H1 (cell line): ENCODE results near the gene TNC. TPM values are rescaled to one million over a fixed set of nuclear protein-coding genes. Genes with fewer than 3 reads are reported as not detected.

Experiments
- CTCF ChIA-PET: fragments of 300-600 bp; sonication (Branson Sonifier 250); formaldehyde crosslinking; loops from one replicate; lab custom pipeline; 2021; ENCODE audit not compliant: partially characterized antibody; lab: Charles Lee
- POLR2A ChIA-PET: fragments of 300-600 bp; sonication (Branson Sonifier 250); formaldehyde crosslinking; loops from one replicate; lab custom pipeline; 2021; ENCODE audit warnings: inconsistent platforms; ENCODE audit not compliant: partially characterized antibody; lab: Charles Lee
- DNase-seq, 2 experiments: peaks; one replicate each; pipeline versions ENCODE4 v3.0.0 to v3.0.0-alpha.2; 2010 to 2022; ENCODE audit warnings: low spot score in 2 of 2, low read depth in 1 of 2, mixed read lengths in 1 of 2
- FAIRE-seq: peaks from 2 replicates; lab custom pipeline; 2011; peaks lifted over from hg19 to GRCh38; lab: Jason Lieb, UNC
- H2AFZ ChIP-seq: 2 replicates; pipeline ENCODE4 v1.8.1; 2012; ENCODE audit warnings: low read length, inconsistent platforms
- H2AK5ac ChIP-seq: 2 replicates; pipeline ENCODE4 v1.6.1; 2013; ENCODE audit warnings: low read depth, low read length
- H2BK120ac ChIP-seq: replicated peaks from 2 replicates; pipeline ENCODE3; 2013; ENCODE audit warnings: low read depth, low read length, inconsistent platforms
- H2BK12ac ChIP-seq: 2 replicates; pipeline ENCODE4 v1.6.1; 2013; ENCODE audit warnings: low read depth, low read length
- H2BK15ac ChIP-seq: 2 replicates; pipeline ENCODE4 v1.6.1; 2013; ENCODE audit warnings: low read length
- H2BK20ac ChIP-seq: 2 replicates; pipeline ENCODE4 v1.6.1; 2013; ENCODE audit warnings: low read length
- H2BK5ac ChIP-seq: 2 replicates; pipeline ENCODE4 v1.6.1; 2013; ENCODE audit warnings: low read depth, low read length
- H3K14ac ChIP-seq: 2 replicates; pipeline ENCODE4 v1.6.1; 2013; ENCODE audit warnings: inconsistent platforms; ENCODE audit not compliant: insufficient read length
- H3K18ac ChIP-seq: 2 replicates; pipeline ENCODE4 v1.6.1; 2013; ENCODE audit warnings: low read length; ENCODE audit errors: extremely low read depth
- H3K23ac ChIP-seq: 2 replicates; pipeline ENCODE4 v1.6.1; 2013; ENCODE audit warnings: inconsistent platforms; ENCODE audit not compliant: insufficient read length
- H3K23me2 ChIP-seq: 2 replicates; pipeline ENCODE4 v1.6.1; 2013; ENCODE audit warnings: low read depth, low read length
- H3K27ac ChIP-seq: 2 replicates; pipeline ENCODE4 v1.6.1; 2011; ENCODE audit warnings: low read depth, low read length, inconsistent platforms
- H3K27me3 ChIP-seq, 4 experiments: replicated peaks in 1 of 4; 1 replicate in 1 of 4; 2 replicates in 3 of 4; pipeline versions ENCODE4 v1.6.1 to v1.8.1; 2011 to 2013; ENCODE audit warnings: low read length in 3 of 4, mild to moderate bottlenecking in 3 of 4, inconsistent platforms in 2 of 4, mixed read lengths in 2 of 4, moderate library complexity in 1 of 4; ENCODE audit not compliant: control insufficient read depth in 3 of 4, insufficient read depth in 3 of 4; ENCODE audit errors: extremely low read depth in 1 of 4
- H3K36me3 ChIP-seq, 4 experiments: 2 replicates each; pipeline versions ENCODE4 v1.6.1 to v1.8.1; 2011 to 2013; ENCODE audit warnings: mild to moderate bottlenecking in 4 of 4, low read length in 3 of 4, moderate library complexity in 2 of 4, control low read depth in 1 of 4, inconsistent platforms in 1 of 4; ENCODE audit not compliant: insufficient read depth in 4 of 4, control insufficient read depth in 2 of 4
- H3K4ac ChIP-seq: replicated peaks from 2 replicates; pipeline ENCODE3; 2013; ENCODE audit warnings: low read length, low read depth, mixed read lengths, inconsistent platforms; ENCODE audit not compliant: insufficient read length
- H3K4me1 ChIP-seq, 4 experiments: replicated peaks in 1 of 4; 1 replicate in 1 of 4; 2 replicates in 3 of 4; pipeline versions ENCODE4 v1.6.1 to v1.8.1; 2011 to 2013; ENCODE audit warnings: low read length in 3 of 4, inconsistent platforms in 2 of 4, mixed read lengths in 1 of 4; ENCODE audit not compliant: insufficient read depth in 4 of 4, control insufficient read depth in 3 of 4
- H3K4me2 ChIP-seq, 2 experiments: 2 replicates each; pipeline versions ENCODE4 v1.6.1 to v1.8.1; 2011 to 2013; ENCODE audit warnings: low read depth in 2 of 2, low read length in 2 of 2, control low read depth in 1 of 2, inconsistent platforms in 1 of 2, mild to moderate bottlenecking in 1 of 2; ENCODE audit not compliant: insufficient read depth in 1 of 2
- H3K4me3 ChIP-seq, 4 experiments: fragments of 200-600, 300-600 bp in 1 of 4; sonication (generic), shearing (Covaris generic), sonication (Bioruptor Twin) in 1 of 4; 2 replicates each; pipeline versions ENCODE4 v1.5.1 to v1.8.1; 2011 to 2016; ENCODE audit warnings: low read length in 4 of 4, low read depth in 3 of 4, control low read depth in 2 of 4, inconsistent platforms in 2 of 4, mild to moderate bottlenecking in 2 of 4, mixed read lengths in 1 of 4, moderate library complexity in 1 of 4; ENCODE audit not compliant: insufficient read depth in 2 of 4; ENCODE audit errors: extremely low read depth in 1 of 4
- H3K56ac ChIP-seq: replicated peaks from 2 replicates; pipeline ENCODE3; 2013; ENCODE audit warnings: low read depth, mild to moderate bottlenecking, mixed read lengths, low read length, inconsistent platforms; ENCODE audit not compliant: insufficient read length
- H3K79me1 ChIP-seq: 2 replicates; pipeline ENCODE4 v1.6.1; 2013; ENCODE audit warnings: low read depth, low read length, control low read depth
- H3K79me2 ChIP-seq, 2 experiments: 2 replicates each; pipeline versions ENCODE4 v1.6.1 to v1.8.1; 2012 to 2013; ENCODE audit warnings: low read length in 2 of 2, mild to moderate bottlenecking in 2 of 2, inconsistent platforms in 1 of 2; ENCODE audit not compliant: insufficient read depth in 2 of 2, control insufficient read depth in 1 of 2
- H3K9ac ChIP-seq, 4 experiments: replicated peaks in 1 of 4; 1 replicate in 1 of 4; 2 replicates in 3 of 4; pipeline versions ENCODE4 v1.6.1 to v1.8.1; 2011 to 2013; ENCODE audit warnings: low read depth in 3 of 4, low read length in 3 of 4, control low read depth in 2 of 4, mild to moderate bottlenecking in 2 of 4, moderate library complexity in 2 of 4, inconsistent platforms in 1 of 4; ENCODE audit errors: extremely low read depth in 1 of 4
- H3K9me3 ChIP-seq, 2 experiments: 2 replicates each; pipeline versions ENCODE4 v1.6.1 to v1.8.1; 2012 to 2013; ENCODE audit warnings: mild to moderate bottlenecking in 2 of 2, moderate library complexity in 2 of 2, control low read depth in 1 of 2, inconsistent platforms in 1 of 2, low read depth in 1 of 2, low read length in 1 of 2, mixed read lengths in 1 of 2; ENCODE audit not compliant: insufficient read depth in 2 of 2
- H4K20me1 ChIP-seq, 2 experiments: replicated peaks in 1 of 2; 2 replicates each; pipeline versions ENCODE3 to v1.8.1; 2011 to 2013; ENCODE audit warnings: inconsistent platforms in 2 of 2, low read length in 2 of 2, mild to moderate bottlenecking in 1 of 2; ENCODE audit not compliant: insufficient read depth in 2 of 2, control insufficient read depth in 1 of 2
- H4K5ac ChIP-seq: 2 replicates; pipeline ENCODE4 v1.6.1; 2013; ENCODE audit warnings: low read length, low read depth, mixed read lengths, inconsistent platforms; ENCODE audit not compliant: insufficient read length
- H4K8ac ChIP-seq: 2 replicates; pipeline ENCODE4 v1.8.0; 2013; ENCODE audit warnings: mild to moderate bottlenecking, moderate library complexity, low read length, inconsistent platforms; ENCODE audit not compliant: insufficient read depth; ENCODE audit errors: extremely low read depth
- H4K91ac ChIP-seq: replicated peaks from 2 replicates; pipeline ENCODE3; 2013; ENCODE audit warnings: low read length, mixed read lengths, inconsistent platforms; ENCODE audit not compliant: insufficient read length
- ASH2L ChIP-seq: fragments of 200-600, 300-600 bp; sonication (generic); IDR thresholded peaks from one replicate; pipeline ENCODE4 v1.7.1; 2017; ENCODE audit warnings: low read length
- BCL11A ChIP-seq, 2 experiments: IDR thresholded peaks; one replicate each; pipeline ENCODE4 v1.6.1; 2011; ENCODE audit warnings: low read depth in 2 of 2, low read length in 2 of 2, mild to moderate bottlenecking in 2 of 2
- CBX8 ChIP-seq: fragments of 300-800, 300-1000 bp; sonication (generic); IDR thresholded peaks from 2 replicates; pipeline ENCODE4 v1.7.1; 2016; ENCODE audit warnings: low read depth, low read length, borderline replicate concordance
- CEBPB ChIP-seq: IDR thresholded peaks from 2 replicates; pipeline ENCODE4 v1.6.1; 2012; ENCODE audit warnings: low read depth, low read length
- CTBP2 ChIP-seq: IDR thresholded peaks from 2 replicates; pipeline ENCODE4 v1.7.0; 2011; ENCODE audit warnings: borderline replicate concordance, mild to moderate bottlenecking, moderate library complexity, mixed read lengths, low read length; ENCODE audit not compliant: insufficient read depth, insufficient read length
- EZH2 ChIP-seq: fragments of 200-600 bp; sonication (generic); IDR thresholded peaks from 2 replicates; pipeline ENCODE4 v1.7.1; 2012; ENCODE audit warnings: low read depth, mild to moderate bottlenecking, moderate library complexity, low read length, inconsistent platforms; ENCODE audit not compliant: severe bottlenecking
- FOSL1 ChIP-seq: IDR thresholded peaks from 2 replicates; pipeline ENCODE4 v1.6.1; 2011; ENCODE audit warnings: mild to moderate bottlenecking, low read depth, low read length, moderate library complexity; ENCODE audit not compliant: insufficient read depth
- POLR2AphosphoS5 ChIP-seq: IDR thresholded peaks from 2 replicates; pipeline ENCODE4 v1.6.1; 2011; ENCODE audit warnings: low read depth, low read length
- RFX5 ChIP-seq: IDR thresholded peaks from 2 replicates; pipeline ENCODE4 v1.6.1; 2011; ENCODE audit warnings: low read depth, low read length, improper control_type of control experiment, borderline replicate concordance
- SIN3A ChIP-seq, 2 experiments: IDR thresholded peaks in 1 of 2; conservative IDR thresholded peaks in 1 of 2; 2 replicates each; pipeline ENCODE4 v1.6.1; 2011 to 2012; ENCODE audit warnings: low read length in 2 of 2, improper control_type of control experiment in 1 of 2, low read depth in 1 of 2, mild to moderate bottlenecking in 1 of 2
- SP1 ChIP-seq: IDR thresholded peaks from 2 replicates; pipeline ENCODE4 v1.6.1; 2011; ENCODE audit warnings: low read depth, low read length
- SP2 ChIP-seq: IDR thresholded peaks from 2 replicates; pipeline ENCODE4 v1.6.1; 2012; ENCODE audit warnings: mild to moderate bottlenecking, low read length, inconsistent platforms
- WGBS, 2 experiments: shearing (Covaris generic) in 1 of 2; methylation state at CpG; one replicate each; pipeline versions ENCODE4 v1.1.6 to v1.1.7; 2013 to 2015; ENCODE audit warnings: low lambda C conversion rate in 2 of 2, mixed read lengths in 2 of 2, inconsistent platforms in 1 of 2, low coverage in 1 of 2, missing lambda C conversion rate in 1 of 2; ENCODE audit not compliant: insufficient replicate concordance in 2 of 2, insufficient coverage in 1 of 2, insufficient read length in 1 of 2; ENCODE audit errors: extremely low coverage in 1 of 2, missing lambda C conversion rate in 1 of 2; 5-methylcytosine and 5-hydroxymethylcytosine counted together
- polyA plus RNA-seq, 7 experiments: library from polyadenylated mRNA; depleted of rRNA in 3 of 7; stranded (reverse) in 5 of 7; unstranded in 2 of 7; fragments of >200 nt in 5 of 7; fragments of 200-250 nt in 2 of 7; gene quantifications; 1 replicate in 5 of 7; 2 replicates in 1 of 7; 4 replicates in 1 of 7; pipeline versions ENCODE4 v1.2.1 to v1.2.3, GENCODE V29; 2011 to 2013; ENCODE audit warnings: missing spikeins in 2 of 7, mixed read lengths in 2 of 7
- total RNA-seq: library from RNA; stranded (reverse); fragmentation: NEBNext Ultra II Directional; extraction: Animal tissue kit (Norgen Biotek cat#: 25700); gene quantifications from 2 replicates; pipeline ENCODE4 v1.2.1, GENCODE V29; 2021

Gene TNC
- total and polyA plus RNA-seq, 2 of the 8 experiments (the other 6 are each of a cell fraction or from before 2014, with no cell fraction given): 6.2 to 11.4 TPM

GRCh38 chr9:115010874-115011273 lies 107.1 kb downstream of the TNC start:
- H3K9ac ChIP-seq: no peak overlapping the region
- no peaks in the 10 kb centered on the region for H3K79me2 ChIP-seq
- H3K4me2 ChIP-seq: no peak overlapping the region
- H3K4me3 ChIP-seq: no peak overlapping the region
- H3K79me1 ChIP-seq: no peaks in the 10 kb centered on the region
- no peak overlapping the region for H4K91ac ChIP-seq
- 71% methylated on average over 3 of the region's 3 CpGs; no CpG with 5 or more reads in 1 of the 2 experiments for WGBS, 2 experiments
- no peak overlapping the region for H4K8ac ChIP-seq
- H3K36me3 ChIP-seq: no peaks in the 10 kb centered on the region
- no peaks in the 10 kb centered on the region for H3K4me1 ChIP-seq
- POLR2A ChIA-PET: no interaction called here
- H2BK5ac ChIP-seq: no peak overlapping the region
- H2AK5ac ChIP-seq: no peak overlapping the region
- no peak overlapping the region for H3K23ac ChIP-seq
- H3K18ac ChIP-seq: no peak overlapping the region
- H3K27me3 ChIP-seq: peaks cover 0 to 2% (median 0%) of the 10 kb centered on the region in 4 experiments; a peak in 2 of 7 replicates
- H3K9me3 ChIP-seq: no peaks in the 10 kb centered on the region
- no peak overlapping the region for H3K4ac ChIP-seq
- H3K14ac ChIP-seq: no peak overlapping the region
- no peak overlapping the region for H3K56ac ChIP-seq
- no peak overlapping the region for H2BK120ac ChIP-seq
- H4K20me1 ChIP-seq: no peaks in the 10 kb centered on the region
- no peak overlapping the region for H4K5ac ChIP-seq
- no peak overlapping the region for H2BK15ac ChIP-seq
- no peak overlapping the region for H2AFZ ChIP-seq
- no peak overlapping the region for H2BK20ac ChIP-seq
- no peak overlapping the region for H2BK12ac ChIP-seq
- FAIRE-seq (no peak), DNase-seq (no peak)
- H3K27ac ChIP-seq: no peak overlapping the region
- no peaks in the 10 kb centered on the region for H3K23me2 ChIP-seq
- CTCF ChIA-PET: interaction anchor here (0.6 to 15.3 kb wide), 6 partner anchors 9 to 605 kb away, joined by 3 to 234 read pairs (median 4); no protein-coding TSS in a partner anchor
- TF ChIP-seq SP2 (no peak), ASH2L (no peak), BCL11A (IDR thresholded peaks at IDR 0.05; ENCODE audit: low read depth in 2 of 2, low read length in 2 of 2) (no peak), CEBPB (no peak), FOSL1 (no peak), CTBP2 (no peak), POLR2AphosphoS5 (no peak), SIN3A (conservative IDR thresholded peaks at IDR 0.05 in 1 of 2, IDR thresholded peaks at IDR 0.05 in 1 of 2; ENCODE audit: low read depth in 1 of 2, low read length in 2 of 2) (no peak), RFX5 (no peak), EZH2 (no peak), CBX8 (no peak), SP1 (no peak)
